Hepatocyte (in vitro differentiated cells): ENCODE data around the gene CDH12.
"Not testable (repeated sequence)": the region's sequence is repeated elsewhere in the genome, so short reads cannot be mapped to it uniquely, and the experiment has no call there.

ENCODE experiments used
- EZH2 ChIP-seq: fragments of 200-600 bp; sonication (generic); IDR thresholded peaks from 2 replicates; pipeline ENCODE4 v1.6.1; 2016; ENCODE audit warnings: antibody characterized with exemption, mild to moderate bottlenecking, borderline replicate concordance
- EZH2phosphoT487 ChIP-seq: fragments of 200-600 bp; sonication (generic); IDR thresholded peaks from one replicate; pipeline ENCODE4 v1.6.1; 2018; ENCODE audit warnings: antibody characterized with exemption, mild to moderate bottlenecking, low read depth, moderate library complexity; ENCODE audit not compliant: unreplicated experiment, severe bottlenecking
- TF ChIP-seq, protein P1 (sequence below): fragments of 200-600 bp; sonication (generic); IDR thresholded peaks from 2 replicates; pipeline ENCODE4 v1.5.1; 2016; ENCODE audit warnings: antibody characterized with exemption, mild to moderate bottlenecking; ENCODE audit not compliant: poor library complexity

GRCh38 chr5:22156953-22157352 lies 696.2 kb downstream of the CDH12 start:
- TF ChIP-seq, protein P1, sequence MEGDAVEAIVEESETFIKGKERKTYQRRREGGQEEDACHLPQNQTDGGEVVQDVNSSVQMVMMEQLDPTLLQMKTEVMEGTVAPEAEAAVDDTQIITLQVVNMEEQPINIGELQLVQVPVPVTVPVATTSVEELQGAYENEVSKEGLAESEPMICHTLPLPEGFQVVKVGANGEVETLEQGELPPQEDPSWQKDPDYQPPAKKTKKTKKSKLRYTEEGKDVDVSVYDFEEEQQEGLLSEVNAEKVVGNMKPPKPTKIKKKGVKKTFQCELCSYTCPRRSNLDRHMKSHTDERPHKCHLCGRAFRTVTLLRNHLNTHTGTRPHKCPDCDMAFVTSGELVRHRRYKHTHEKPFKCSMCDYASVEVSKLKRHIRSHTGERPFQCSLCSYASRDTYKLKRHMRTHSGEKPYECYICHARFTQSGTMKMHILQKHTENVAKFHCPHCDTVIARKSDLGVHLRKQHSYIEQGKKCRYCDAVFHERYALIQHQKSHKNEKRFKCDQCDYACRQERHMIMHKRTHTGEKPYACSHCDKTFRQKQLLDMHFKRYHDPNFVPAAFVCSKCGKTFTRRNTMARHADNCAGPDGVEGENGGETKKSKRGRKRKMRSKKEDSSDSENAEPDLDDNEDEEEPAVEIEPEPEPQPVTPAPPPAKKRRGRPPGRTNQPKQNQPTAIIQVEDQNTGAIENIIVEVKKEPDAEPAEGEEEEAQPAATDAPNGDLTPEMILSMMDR = not testable (repeated sequence)
- TF ChIP-seq EZH2, EZH2phosphoT487: not testable (repeated sequence)
